Measurements from ENCODE around the gene STRIP1. TPM values are rescaled to one million over a fixed set of nuclear protein-coding genes. Genes with fewer than 3 reads are reported as not detected.
"Not testable (repeated sequence)": the region's sequence is repeated elsewhere in the genome, so short reads cannot be mapped to it uniquely, and the experiment has no call there.

STRIP1 gene
- total RNA-seq, 1 experiment from 2014 or later: 25.7 TPM

DNA sequence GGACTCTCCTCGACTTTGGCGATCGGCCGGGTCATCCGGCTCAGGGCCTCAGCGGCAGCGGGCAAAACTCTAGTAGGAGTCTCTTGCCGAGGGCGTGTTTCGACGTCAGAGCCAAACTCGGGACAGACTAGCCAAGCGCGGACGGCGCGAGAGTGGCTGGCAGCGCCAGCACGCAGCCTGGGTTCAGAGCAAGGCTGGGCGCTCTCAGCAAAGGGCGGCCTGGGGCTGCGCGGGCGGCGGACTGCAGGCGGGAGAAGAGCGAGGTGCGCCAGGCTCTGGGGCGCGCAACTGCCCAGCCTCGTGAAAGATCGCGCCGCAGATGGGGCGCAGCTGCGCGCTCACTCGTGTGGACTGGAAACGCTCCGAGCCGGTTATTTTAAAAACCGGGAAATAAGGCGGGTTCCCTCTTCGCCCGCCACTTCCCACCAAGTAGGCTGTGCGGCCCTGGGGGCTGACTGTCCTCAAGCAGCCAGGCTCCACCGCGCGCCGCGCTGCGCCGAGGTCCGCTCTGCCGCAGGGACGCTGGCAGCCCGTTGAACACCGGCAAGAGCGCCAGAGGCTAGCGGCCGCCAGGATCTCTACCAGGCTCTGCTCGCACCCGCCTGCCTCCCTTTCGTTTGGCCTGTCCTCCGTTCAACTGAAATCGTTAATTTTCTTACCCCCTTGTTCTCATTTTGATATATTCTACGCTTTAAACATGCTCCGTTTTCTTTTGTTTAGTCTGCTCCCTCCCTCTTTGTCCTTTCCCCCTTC is 33.6 kb downstream of the STRIP1 start:
- DNase-seq (ENCODE audit: low spot score): no peak

DNA sequence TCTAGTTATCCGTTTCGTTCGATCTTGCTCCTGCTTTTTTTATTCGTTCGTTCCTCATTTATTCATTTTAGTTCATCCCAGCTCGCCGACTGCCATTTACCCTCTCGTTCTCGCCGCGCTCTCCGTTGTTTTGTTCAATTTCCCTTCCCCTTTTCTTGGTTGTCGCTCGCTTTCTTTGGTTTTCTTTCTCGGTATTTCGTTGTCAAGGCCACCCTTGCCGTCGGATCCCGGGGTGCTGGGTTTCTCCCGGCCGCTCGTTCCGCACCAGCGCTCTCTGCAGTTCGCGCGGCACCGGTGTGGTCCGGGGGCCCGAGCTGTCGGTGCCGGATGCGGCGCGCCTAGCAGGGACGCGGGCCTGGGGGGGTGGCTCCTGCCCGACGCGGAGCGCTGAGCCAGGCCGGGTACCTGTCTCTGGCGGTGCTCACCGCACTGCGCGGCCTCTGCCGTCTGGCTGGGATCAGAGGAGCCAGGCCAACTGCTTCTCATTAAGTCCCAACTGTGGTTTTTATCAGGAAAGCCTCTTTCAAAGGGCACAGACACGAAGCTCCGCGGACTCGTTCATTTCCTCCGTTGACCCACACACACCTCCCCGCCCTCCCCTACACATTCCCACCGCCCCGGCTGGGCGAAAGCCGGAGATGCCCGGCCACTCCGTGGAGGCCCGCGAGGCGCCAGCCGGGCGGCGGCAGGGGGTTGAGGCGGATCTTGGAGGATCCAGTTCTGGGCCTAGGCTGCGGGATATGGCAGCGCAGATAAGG is 34.4 kb downstream of the STRIP1 start:
- DNase-seq (ENCODE audit: low spot score): no peak

DNA sequence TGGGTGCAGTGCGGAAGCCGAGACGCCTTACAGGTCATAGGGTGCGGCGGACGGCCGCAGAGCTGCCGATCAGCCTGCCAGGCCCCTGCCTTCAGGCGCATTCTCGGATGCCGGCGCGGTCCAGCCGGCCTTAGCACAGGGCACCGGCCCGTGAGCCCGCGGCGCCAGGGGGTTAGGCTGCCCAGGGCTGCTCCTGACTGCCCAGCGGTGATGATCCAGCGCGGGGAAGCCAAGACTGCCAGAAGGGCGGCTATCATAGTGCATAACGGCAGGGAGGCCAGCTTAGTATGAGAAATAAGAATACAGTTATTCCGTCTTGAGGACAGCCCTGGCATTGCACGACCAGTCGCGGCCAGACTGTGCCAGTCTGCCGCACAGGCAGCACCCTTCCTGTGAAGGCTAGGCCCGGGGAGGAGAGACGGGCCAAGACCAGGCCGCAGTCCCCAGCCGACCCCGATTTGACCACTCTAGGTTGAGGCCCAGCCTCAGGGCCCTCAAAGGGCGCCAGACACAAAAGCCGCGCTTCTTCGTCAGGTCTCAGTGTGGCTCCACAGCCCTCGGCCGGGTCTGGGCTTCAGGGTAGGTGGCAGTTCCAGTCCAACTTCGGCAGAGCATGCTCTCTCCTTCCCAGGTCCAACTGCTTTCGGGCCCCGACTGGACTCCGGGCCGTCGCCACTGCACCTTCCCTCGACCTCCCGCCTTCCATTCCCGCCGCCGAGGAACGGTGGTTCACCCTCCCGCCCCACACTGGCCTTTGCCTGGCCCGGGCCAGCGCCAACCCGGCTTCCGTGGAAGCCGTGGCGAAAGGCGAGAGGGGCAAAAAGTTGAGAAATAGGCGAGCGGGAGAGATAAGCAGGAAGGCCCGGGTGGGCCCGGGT is 35.2 kb downstream of the STRIP1 start:
- DNase-seq (ENCODE audit: low spot score): no peak

DNA sequence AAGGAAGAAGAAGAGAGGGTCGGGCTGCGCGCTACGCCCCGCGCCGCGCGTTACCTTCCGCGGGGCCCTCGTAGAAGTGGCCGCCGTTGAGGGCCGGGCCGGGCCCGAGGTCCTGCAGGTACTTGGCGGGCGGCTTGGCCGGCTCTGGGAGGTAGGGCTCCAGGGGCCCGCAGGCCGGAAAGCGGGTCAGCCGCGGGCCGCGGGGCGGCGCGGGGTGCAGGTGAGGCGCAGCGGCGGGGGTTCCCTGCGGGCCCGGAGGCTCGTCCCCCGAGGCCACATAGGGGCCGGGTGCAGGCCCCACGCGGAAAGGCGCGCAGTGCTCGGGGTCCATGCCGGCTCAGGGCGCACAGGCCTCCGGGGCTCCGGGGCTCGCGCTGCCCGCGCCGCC is 35.9 kb downstream of the STRIP1 start:
- no peak for DNase-seq (ENCODE audit: low spot score)

DNA sequence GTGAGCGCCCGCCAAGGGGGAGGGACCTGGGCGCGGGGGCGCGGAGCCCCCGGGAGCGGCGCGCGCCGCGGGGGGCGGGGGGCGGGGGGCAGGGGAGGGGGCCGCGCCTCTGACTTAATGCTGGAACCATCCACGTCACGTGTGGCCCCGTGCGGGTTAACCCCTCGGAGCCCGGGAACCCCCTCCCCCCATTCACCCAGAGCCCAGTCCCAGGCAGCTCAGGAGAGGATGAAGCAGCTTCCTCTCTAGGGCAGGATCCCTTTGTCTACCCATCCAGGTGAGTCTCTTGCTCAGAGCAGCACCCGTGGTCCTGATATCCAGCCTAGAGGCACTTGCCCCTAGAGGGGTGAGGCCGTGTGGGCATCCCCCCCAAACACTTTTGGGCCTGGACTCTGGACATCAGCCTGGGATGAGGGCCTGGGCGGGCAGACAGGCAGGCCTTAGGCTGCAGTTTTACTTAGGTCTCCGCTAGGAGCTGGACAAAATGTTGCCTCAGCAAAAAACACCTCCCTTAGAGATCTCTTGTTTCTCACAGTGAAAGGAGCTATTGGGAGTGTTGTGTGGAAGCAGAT is 36.3 kb downstream of the STRIP1 start, which contains the start of gene ALX3:
TSS of gene ALX3 (minus strand) at position 2 of the 572 bp plus-strand sequence. CDS start 60 bp downstream, outside the sequence.
- no peak for DNase-seq (ENCODE audit: low spot score)

DNA sequence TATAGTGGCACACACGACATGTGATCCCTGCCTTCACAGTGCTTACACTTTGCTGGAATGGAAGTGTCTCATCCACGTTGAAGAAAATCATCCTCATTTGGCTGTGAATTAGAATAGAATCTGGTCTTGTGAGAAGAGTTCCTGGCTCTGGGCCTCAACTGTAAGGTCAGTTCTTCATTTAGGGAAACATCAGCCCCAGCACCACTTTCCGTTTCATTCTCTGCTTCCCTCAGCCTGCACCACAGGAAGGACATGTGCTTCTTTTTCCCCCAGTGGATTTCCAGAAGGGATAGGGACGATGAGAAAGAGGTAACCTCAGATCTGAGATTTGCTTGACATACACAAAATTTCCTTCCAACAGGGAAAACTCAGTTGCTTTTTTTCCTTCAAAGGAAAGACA is 39.7 kb downstream of the STRIP1 start:
- no peak for DNase-seq (ENCODE audit: low spot score)

DNA sequence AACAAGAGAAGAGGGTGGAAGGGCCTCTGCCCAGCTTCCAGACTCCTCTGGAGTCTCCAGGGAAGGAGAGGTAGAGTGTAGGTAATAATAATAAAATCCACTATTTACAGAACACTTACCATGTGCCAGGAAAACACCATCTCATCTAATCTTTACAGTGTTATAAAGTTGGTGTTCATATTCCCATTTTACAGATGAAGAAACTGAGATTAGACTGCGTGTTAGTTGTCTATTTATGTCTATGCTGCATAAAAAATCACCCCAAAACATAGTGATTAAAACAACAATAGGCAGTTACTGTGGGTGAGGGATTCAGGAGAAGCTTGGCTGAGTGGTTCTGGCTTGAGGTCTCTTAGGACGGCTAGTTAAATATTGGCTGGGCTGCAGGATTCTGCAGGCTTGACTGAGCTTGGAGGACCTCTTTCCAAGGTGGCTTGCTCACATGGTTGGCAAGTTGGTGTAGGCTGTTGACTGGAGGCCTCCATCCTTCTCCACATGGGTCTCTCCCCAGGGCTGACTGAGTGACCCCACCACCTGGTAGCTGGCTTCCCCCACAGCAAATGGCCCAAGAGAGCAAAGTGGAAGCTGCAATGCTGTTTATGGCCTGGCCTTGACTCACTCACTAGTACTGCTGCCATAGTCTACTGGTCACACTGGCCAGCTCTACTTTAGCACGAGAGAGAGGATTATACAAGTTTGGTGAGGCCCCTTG is 42.5 kb downstream of the STRIP1 start:
- DNase-seq (ENCODE audit: low spot score): no peak

DNA sequence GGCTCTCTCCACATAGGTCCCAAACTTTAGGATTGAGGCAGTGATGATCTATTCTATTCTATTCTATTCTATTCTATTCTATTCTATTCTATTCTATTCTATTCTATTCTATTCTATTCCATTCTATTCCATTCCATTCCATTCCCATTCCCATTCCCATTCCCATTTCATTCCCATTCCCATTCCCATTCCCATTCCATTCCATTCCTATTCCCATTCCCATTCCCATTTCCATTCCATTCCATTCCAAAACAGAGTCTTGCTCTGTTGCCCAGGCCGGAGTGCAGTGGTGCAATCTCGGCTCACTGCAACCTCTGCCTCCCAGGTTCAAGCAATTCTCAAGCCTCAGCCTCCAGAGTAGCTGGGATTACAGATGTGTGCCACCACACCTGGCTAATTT is 45.6 kb downstream of the STRIP1 start:
- DNase-seq (ENCODE audit: low spot score): not testable (repeated sequence)

DNA sequence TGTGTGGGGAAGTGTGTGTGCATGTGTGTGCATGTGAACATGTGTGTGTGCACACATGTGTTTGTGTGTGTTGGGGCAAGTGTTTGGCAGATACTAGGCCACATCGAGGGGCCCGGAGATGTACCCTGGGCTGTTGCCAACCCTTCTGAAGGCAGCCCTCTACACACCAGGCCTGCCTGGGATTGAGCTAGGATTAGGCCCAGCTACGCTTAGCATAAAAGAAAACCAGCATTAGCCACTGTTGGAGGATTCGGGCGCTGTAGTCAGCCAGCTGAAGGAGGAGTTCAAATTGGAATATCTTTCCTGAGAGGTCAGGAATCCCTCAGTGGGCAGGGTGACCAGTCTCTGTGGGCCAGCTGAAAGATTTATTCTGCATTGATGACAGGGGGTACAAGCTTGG is 46.6 kb downstream of the STRIP1 start:
- DNase-seq (ENCODE audit: low spot score): no peak

DNA sequence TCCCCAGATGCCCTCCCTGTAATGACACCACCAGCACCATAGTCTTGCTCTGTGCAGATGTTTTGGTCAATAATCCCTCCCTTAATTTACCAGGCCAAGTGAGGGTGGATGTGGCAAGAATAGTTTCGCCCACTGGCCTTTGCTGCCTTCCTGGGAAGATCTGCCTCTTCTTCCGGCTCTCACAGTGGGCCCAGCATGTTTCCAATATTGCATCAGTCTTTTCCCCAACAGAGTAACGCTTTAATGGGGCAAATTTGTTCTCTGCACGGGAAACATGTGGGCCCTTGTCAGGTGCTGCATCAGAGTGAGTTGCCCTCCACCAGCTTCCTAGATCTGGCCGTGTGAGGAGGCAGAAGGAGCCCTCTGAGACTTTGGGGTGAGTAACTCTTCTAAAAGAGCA is 48.1 kb downstream of the STRIP1 start:
- no peak for DNase-seq (ENCODE audit: low spot score)

DNA sequence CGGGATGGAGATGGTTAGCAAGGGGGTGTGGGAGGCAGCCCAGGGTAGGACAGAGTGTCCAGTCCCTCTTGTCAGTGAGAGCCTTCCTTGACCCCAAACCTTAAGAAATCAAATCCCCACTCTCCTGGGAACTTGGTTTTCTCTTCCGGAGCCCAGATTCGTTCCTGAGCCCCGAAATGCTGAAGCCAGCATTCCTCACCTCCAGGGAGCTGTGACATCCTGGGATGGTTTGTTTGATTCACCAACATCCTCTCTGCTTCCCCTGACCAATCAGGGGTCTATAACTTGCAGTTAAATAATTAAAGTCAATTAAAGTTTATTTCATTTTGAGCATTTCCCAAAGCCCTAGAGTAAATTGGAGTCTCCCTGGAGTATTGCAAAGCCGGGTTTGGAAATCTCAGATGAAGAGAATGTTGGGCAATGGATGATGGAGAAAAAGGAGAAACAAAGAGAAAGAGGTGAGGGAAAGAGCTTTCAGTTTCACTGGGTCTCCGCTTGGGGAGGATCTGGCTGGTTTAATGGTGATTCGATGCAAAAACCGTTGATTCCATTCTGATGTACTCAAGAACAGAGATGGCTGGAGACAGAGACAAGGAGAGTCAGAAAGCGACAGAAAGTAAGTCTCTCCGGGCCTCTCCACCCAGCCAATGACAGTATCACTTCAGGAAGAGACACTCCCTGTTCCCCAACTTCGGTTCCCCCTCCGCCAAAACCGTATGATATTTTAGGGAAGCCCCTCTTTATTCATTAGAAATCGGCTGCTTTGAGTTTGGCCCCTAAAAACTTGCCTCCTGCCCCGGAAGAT is 48.8 kb downstream of the STRIP1 start:
- no peak for DNase-seq (ENCODE audit: low spot score)

DNA sequence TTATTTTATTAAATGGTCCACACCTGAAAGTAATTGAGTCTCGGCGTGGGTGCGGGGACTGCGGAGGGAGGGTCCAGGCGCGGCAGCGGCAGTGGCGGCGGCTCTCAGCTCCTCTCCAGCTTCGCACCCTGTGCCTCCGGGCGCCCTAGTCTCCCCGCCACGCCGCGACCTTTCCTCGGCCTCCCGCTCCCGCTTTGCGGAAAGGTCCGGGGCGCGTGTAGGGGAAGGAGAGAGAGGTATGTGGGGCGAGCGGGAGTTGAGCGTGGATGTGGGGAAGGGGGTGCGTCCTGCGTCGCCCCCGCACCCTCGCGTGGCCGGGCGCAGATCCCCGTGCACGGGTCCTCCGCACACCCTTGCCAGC is 49.4 kb downstream of the STRIP1 start:
- no peak for DNase-seq (ENCODE audit: low spot score)

DNA sequence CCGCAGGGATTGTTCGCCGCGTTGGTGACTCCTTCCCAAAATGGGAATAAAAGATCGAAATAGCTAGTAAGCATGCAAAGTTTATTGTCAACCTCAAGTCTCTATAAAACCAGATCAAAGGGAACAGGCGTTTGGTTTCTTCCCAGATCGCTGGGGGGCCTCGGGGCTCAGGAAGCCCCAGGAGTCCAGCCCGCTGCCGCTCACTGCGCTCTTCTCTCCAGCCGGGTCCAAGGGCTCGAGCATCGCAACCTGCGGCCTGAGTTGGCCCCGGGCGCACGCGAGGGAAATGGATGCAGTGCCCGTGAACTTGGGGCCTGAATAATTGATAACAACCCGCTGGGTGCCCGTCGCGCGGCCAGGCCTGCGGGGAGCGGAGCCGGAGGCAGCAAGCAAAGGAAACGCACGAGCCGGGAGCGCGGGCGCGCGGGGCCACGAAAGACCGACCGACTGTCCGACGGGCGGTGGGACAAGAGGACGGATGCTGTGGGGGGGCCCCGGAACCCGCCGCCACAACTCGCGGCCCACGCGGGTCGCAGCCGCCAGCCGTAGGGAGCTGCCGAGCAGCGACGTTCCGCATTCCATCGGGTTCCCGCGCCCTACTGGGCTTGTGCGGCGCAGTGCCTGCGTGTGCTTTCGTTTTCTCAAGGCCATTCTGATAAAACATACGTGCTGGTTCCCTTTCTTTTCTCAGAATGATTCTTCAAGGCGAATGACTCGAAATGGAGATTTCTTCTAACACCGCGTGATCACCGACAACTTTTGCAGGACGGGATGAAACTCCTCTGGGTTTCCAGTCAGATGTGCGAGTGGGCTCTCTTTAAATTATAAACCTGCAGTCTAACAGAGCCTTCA is 50.0 kb downstream of the STRIP1 start:
- DNase-seq (ENCODE audit: low spot score): no peak

DNA sequence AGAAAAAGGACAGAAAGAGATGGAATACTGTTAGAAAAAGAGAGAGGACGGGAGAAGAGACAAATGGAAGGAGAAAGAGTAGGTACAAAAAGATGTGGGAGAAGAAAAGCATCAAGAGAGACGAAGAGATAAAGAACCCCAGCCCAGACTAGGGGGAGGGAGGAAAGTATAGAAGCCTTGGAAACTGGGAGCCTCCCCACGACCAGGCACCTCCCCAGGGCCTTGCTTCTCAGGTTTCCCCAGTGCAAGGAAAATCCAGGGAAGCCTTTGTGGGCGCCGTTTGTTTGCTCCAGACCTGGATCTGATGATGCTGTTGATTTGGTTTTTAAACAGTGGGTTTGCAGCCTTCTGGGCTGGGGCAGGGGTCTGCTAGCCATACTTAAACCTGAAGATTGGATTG is 51.2 kb downstream of the STRIP1 start:
- no peak for DNase-seq (ENCODE audit: low spot score)

DNA sequence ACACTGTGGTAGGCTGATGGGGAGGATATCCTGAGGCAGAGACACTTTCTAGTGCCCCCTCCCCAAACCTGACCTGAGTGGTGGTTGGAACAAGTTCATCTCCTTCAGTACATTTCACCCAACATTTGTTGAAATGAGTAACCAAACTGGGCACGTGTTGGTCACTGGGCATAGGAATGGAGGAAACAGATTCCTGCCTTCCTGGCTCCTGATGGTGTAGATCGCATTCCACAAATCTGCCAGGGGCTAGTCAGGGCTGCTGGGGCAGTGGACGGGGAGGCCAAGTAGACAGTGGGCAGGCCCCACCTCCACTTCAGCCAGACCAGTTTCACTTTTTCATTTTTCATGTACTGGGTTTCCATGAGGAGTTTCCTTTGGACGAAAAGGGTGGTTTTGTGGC is 52.5 kb downstream of the STRIP1 start:
- DNase-seq (ENCODE audit: low spot score): no peak

DNA sequence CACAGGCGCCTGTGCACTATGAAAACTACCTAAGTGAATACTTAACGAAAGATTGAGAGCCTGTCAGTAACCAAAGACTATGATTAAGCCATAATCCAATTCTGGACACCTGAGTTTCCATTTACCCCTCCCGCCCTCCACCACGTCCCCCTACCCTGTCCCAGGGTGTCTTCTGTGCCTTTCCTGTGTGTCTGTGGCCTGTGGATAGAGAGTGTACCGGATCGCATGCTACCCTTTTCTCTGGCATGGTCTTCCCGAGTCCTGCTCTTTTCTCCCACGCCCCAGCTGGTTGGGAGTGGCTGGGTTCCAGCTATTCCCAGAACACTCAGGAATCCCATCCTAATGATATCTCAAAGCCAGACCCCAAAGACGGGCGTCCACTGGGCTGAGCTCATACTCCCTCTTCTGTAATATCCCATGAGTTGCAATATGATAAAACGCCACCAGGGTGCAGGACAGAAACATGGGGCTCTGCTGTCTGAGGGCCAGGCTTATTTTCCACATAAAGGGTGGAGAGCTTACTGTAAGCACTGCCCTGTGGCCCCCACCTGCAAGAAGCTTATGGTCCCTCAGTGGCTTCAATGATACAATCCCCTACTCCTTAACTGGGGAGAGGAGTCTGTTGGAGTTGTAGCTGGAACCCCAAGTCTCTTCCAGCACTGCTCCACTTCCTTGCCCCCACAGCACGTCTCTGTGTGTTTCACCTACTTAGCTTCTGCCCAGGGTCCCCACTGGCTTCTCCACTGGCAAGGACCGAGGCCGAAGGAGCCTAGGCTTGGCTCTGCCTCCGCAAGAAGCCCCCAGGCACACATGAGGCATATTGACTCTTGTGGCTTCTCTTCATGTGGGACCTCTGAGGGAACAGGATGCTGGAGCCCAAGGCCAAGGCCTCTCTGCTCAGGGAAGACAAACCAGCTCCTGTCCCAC is 53.7 kb downstream of the STRIP1 start:
- DNase-seq (ENCODE audit: low spot score): peak; percentile 35

DNA sequence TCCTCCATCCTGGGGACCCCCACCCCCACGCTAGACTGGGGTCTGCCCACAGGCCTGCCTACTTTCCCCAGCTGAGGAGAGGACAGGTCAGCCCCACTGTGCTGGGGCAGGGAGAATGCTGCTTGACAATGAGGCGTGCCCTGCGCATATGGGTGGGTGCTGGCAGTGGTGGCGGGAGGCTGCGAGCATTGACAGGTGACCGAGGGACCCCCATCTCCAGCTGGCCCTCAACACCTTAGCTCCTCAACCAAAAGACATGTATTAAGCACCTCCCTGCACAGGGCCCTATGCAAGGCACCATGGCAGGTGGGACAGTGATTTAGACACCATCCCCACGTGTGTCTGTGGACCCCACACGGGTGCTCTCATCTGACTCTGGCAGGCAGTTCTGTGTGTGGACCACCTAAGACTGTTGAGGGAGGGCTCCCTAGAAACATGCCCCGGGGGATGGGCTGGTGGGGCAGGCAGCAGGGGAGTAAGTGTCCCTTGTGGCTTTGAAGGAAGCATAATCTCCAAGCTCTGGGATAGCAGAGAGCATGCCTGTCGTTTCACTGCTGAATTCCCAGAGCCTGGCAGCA is 54.4 kb downstream of the STRIP1 start:
- no peak for DNase-seq (ENCODE audit: low spot score)
